ENCODE measurements around the gene SRBD1.

- no peak for TF ChIP-seq POLR2A (IDR thresholded peaks at IDR 0.05; ENCODE audit: low read depth, low read length)
- no peak for TF ChIP-seq POLR2AphosphoS5 (IDR thresholded peaks at IDR 0.05; ENCODE audit: low read depth, low read length)
- no peak for TF ChIP-seq TAF1 (IDR thresholded peaks at IDR 0.05; ENCODE audit: low read depth, low read length)
- no peak for TF ChIP-seq PAX5 (IDR thresholded peaks at IDR 0.05; ENCODE audit: insufficient read depth, low read length, severe bottlenecking)
- no peak for TF ChIP-seq SPI1 (IDR thresholded peaks at IDR 0.05; ENCODE audit: low read depth, low read length)
Measured at GRCh38 chr2:45483997-45484396, 127.1 kb downstream of the SRBD1 start.
